Cortex of kidney (tissue), 1 donor: ENCODE results near the gene MAPK10.

ENCODE experiments used
- DNase-seq: peaks from one replicate; lab custom pipeline; 2025; lab: John Stamatoyannopoulos, UW

Gene MAPK10

GRCh38 chr4:86359944-86360478 lies at the start of gene MAPK10:
MAPK10 (minus strand) TSS chr4:86360053.
- DNase-seq, result no peak

- no peak for DNase-seq
Measured at GRCh38 chr4:86403575-86403974, 43.7 kb upstream of the MAPK10 start.

GRCh38 chr4:86401826-86402225 lies 42.0 kb upstream of the MAPK10 start:
- DNase-seq, result no peak

- no peak for DNase-seq
Measured at GRCh38 chr4:86400216-86400615, 40.4 kb upstream of the MAPK10 start.

- no peak for DNase-seq
Measured at GRCh38 chr4:86398187-86398586, 38.3 kb upstream of the MAPK10 start.

GRCh38 chr4:86393749-86394148 lies 33.9 kb upstream of the MAPK10 start:
- no peak for DNase-seq

GRCh38 chr4:86389664-86390063 lies 29.8 kb upstream of the MAPK10 start:
- DNase-seq, result no peak

GRCh38 chr4:86388252-86388651 lies 28.4 kb upstream of the MAPK10 start:
- DNase-seq, result no peak

- DNase-seq, result no peak
Measured at GRCh38 chr4:86386817-86387415, 27.1 kb upstream of the MAPK10 start.

- DNase-seq, result no peak
Measured at GRCh38 chr4:86386201-86386600, 26.3 kb upstream of the MAPK10 start.

- no peak for DNase-seq
Measured at GRCh38 chr4:86381431-86381830, 21.6 kb upstream of the MAPK10 start.

- no peak for DNase-seq
Measured at GRCh38 chr4:86380181-86380724, 20.4 kb upstream of the MAPK10 start.

- DNase-seq, result no peak
Measured at GRCh38 chr4:86376850-86377249, 17.0 kb upstream of the MAPK10 start.

GRCh38 chr4:86368433-86368832 lies 8.6 kb upstream of the MAPK10 start:
- DNase-seq, result no peak

GRCh38 chr4:86367577-86367976 lies 7.7 kb upstream of the MAPK10 start:
- DNase-seq, result no peak

GRCh38 chr4:86366920-86367319 lies 7.1 kb upstream of the MAPK10 start:
- DNase-seq, result no peak

GRCh38 chr4:86362510-86362909 lies 2.7 kb upstream of the MAPK10 start:
- DNase-seq, result no peak

GRCh38 chr4:86358257-86358656 lies 1.6 kb downstream of the MAPK10 start:
- DNase-seq, result no peak

- DNase-seq, result no peak
Measured at GRCh38 chr4:86357608-86358007, 2.2 kb downstream of the MAPK10 start.

GRCh38 chr4:86356425-86357210 lies 3.2 kb downstream of the MAPK10 start:
- DNase-seq, result no peak

GRCh38 chr4:86354390-86354789 lies 5.5 kb downstream of the MAPK10 start:
- DNase-seq, result no peak

- DNase-seq, result no peak
Measured at GRCh38 chr4:86346320-86346719, 13.5 kb downstream of the MAPK10 start.

- no peak for DNase-seq
Measured at GRCh38 chr4:86344127-86344526, 15.7 kb downstream of the MAPK10 start.
